HG03095 (cell line): ENCODE data around the gene RRP9.
"Not testable (repeated sequence)": the region's sequence is repeated elsewhere in the genome, so short reads cannot be mapped to it uniquely, and the experiment has no call there.

Experiments used
- ATAC-seq: cut with Tn5 transposase; IDR thresholded peaks from one replicate; pipeline ENCODE4 v1.9.1; 2021; ENCODE audit warnings: moderate library complexity; ENCODE audit not compliant: unreplicated experiment

RRP9 gene, protein sequence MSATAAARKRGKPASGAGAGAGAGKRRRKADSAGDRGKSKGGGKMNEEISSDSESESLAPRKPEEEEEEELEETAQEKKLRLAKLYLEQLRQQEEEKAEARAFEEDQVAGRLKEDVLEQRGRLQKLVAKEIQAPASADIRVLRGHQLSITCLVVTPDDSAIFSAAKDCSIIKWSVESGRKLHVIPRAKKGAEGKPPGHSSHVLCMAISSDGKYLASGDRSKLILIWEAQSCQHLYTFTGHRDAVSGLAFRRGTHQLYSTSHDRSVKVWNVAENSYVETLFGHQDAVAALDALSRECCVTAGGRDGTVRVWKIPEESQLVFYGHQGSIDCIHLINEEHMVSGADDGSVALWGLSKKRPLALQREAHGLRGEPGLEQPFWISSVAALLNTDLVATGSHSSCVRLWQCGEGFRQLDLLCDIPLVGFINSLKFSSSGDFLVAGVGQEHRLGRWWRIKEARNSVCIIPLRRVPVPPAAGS

DNA sequence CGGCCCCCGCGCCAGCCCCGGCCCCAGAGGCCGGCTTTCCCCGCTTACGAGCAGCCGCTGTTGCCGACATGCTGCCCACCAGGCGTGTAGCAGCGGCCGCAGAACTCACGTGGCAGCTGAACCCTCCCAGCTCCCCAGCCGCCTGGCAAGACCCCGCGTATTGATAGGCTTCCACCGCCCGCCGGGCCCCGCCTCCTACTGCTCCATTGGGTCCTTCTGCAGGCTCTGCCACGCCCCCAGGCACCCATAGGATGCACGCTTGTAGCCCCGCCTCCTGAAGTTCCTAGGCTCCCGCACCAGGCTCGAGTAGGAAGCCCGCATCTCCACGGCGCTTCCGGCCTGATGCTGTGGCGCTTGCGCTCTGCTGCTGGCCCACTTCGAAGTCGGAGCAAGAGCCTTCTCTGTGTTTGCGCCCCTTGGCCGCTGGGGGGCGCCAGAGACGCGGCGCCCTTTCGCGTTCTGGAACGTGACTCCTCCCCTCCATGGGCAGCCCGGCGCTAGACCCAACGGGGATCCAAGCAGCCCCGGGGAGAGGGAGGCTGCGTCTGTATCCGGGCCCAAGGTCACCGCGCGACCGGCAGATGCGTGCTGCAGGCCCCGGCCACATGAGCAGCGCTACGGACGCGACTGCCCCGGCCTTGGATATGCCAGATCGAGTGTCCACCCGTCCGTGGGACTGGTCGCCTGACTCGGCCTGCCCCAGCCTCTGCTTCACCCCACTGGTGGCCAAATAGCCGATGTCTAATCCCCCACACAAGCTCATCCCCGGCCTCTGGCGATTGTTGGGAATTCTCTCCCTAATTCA lies at the start of gene RRP9, which contains the start of gene PARP3:
RRP9 (minus strand) TSS at position 107 of the 805 bp plus-strand sequence; CDS start at position 70, 37 bp downstream.
PARP3 (plus strand) TSS at position 566 of the 805 bp plus-strand sequence. CDS start 993 bp downstream, outside the sequence.
- peak; percentile 81 for ATAC-seq

DNA sequence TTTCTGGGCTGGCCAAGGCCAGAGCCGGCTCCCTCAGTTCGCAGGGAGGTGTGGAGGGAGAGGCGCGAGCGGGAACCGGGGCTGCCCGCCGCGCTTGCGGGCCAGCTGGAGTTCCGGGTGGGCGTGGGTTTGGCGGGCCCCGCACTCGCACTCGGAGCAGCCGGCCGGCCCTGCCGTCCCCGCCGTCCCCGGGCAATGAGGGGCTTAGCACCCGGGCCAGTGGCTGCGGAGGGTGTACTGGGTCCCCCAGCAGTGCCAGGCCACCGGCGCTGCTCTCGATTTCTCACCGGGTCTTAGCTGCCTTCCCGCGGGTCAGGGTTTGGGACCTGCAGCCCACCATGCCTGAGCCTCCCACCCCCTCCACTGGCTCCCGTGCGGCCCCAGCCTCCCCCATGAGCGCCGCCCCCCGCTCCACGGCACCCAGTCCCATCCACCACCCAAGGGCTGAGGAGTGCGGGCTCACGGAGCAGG lies 48.8 kb upstream of the RRP9 start:
- ATAC-seq, result not testable (repeated sequence)

DNA sequence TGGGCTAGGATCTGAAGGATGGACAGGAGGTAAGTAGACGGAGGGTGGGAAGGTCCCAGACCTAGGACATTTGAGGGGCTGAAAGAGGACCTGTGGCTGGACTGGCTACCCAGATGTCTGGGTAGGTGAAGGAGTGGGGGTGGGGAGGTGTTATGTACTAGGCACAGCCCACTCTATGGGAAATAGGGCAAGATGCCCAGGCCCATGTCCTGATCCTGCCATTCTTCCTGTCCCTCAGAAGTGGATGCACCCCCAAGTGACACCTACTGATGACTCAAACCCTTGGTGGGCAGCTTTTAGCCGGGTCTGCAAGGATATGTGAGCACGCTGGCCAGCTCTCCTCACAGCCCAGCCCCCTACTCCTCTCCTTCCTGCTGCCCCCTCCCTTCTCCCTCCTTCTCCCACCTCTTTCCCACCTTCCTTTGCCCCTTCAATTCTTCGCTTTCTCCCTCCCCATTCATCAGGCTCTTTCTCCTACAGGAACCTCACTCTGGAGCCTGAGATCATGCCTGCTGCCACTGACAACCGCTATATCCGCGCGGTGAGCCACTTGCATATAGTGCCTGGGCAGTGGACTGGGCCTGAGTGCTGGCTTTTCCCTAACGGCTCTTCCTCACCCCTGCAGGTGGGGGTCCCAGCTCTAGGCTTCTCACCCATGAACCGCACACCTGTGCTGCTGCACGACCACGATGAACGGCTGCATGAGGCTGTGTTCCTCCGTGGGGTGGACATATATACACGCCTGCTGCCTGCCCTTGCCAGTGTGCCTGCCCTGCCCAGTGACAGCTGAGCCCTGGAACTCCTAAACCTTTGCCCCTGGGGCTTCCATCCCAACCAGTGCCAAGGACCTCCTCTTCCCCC lies 46.8 kb upstream of the RRP9 start:
- ATAC-seq, result no peak

DNA sequence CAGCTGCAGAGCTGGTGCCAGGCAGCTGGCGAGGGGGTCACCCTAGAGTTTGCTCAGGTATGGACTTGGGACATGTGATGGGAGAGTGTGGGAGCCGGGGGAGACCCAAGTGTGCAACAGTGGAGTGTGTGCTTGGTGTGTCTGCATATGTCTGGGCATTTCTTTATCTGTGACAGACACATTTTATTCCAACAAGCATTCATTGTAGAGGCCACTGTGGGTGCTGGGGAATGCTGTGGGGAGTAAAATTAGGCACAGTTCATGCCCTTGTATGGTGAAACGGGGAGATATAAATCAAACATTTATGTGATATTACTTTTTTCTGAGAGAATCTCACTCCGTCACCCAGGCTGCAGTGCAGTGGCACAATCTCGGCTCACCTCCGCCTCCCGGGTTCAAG lies 45.9 kb upstream of the RRP9 start:
- ATAC-seq, result no peak

DNA sequence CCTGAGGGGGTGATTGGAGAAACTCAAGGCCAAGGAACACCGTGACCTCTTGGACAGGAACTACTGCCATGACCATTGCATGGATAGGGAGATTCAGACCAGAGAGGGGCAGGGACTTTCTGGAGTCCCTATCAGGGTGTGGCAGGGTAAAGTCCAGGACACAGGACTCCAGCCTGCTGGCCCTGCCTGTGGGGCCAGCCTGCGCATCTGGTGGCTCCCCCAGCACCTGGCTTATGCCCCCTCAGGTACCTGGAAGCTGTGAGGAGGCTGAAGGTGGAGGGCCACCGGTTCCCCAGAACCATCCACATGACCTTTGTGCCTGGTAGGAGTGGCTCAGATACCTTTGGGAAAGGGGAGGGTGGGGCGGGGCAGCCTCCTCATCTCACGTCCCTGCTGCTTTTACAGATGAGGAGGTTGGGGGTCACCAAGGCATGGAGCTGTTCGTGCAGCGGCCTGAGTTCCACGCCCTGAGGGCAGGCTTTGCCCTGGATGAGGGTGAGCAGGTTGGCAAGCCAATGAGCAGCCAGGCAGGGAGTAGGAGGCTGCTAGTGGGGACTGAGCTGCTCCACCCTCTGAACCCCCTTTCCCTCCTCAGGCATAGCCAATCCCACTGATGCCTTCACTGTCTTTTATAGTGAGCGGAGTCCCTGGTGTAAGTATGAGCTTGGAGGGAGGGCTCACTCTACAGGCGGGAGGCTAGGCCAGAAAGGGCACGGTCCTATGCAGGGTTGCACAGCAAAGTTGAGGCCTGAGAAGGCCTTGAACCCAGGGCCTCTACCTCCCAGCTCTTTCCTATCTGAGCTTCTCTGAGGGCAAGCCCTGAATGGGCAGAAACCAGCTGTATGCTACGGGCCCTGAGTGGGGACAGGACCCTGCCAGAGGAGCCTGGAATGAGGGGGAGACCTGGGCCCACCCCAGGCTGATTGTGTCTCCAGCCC lies 44.6 kb upstream of the RRP9 start:
- ATAC-seq, result no peak

DNA sequence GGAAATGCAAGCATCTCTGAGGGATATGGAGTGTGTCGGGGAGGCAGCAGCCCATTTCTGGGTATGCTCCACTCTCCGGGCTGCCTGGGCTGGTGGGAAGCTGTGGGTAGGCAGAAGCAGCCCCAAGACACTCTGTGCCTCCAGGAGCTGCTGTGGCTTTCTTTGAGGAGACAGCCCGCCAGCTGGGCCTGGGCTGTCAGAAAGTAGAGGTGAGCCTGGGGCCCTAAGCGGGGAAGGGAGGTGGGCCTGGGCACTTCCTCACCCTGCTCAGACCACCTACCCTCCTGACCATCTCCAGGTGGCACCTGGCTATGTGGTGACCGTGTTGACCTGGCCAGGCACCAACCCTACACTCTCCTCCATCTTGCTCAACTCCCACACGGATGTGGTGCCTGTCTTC lies 43.4 kb upstream of the RRP9 start:
- ATAC-seq, result no peak

DNA sequence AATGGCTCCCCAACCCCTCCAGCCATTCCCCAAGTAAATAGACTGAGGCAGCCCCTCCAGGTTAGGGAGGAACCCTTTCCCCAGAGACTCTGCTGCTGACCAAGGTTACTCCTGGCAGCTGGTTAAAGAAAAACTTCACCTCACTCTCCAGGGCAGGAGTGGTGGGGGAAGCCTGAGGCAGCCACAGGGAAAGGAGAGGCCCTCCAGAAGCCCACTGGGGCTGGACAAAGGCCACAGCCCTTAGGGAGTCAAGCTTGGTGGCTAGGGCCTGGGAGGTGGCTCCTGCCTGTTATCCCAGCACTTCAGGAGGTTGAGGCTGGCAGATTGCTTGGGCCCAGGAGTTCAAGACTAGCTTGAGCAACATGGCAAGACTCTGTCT lies 42.6 kb upstream of the RRP9 start:
- ATAC-seq, result no peak

DNA sequence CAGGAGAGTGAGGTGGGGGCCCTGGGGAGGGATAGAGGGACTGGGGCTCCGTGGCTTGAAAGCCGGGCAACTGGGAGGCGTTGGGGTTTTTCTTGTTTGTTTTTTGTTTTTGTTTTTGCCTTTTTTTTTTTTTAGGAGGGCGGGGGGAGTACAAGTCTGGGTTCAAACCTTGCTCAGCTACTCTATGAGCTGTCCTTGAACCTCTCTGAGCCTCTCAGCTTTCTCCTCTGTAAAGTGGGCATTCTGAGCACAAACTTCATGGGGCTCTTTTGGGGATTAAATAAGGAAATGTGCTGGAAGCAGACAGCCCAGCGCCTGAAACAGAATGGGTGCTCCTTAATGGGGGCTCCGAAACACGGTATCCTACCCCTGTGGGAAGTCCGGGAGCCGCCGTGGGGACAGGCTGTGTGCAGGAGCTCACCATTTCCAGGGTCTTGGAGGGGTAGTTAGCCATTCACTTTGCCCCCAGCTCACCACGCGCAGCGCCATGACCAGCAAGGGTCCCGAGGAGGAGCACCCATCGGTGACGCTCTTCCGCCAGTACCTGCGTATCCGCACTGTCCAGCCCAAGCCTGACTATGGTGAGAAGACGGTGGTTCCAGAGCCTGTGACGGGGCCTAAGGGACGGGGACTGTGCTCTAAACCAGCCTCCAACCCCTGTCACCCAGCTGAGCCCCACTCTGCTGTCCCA lies 42.0 kb upstream of the RRP9 start:
- no peak for ATAC-seq

DNA sequence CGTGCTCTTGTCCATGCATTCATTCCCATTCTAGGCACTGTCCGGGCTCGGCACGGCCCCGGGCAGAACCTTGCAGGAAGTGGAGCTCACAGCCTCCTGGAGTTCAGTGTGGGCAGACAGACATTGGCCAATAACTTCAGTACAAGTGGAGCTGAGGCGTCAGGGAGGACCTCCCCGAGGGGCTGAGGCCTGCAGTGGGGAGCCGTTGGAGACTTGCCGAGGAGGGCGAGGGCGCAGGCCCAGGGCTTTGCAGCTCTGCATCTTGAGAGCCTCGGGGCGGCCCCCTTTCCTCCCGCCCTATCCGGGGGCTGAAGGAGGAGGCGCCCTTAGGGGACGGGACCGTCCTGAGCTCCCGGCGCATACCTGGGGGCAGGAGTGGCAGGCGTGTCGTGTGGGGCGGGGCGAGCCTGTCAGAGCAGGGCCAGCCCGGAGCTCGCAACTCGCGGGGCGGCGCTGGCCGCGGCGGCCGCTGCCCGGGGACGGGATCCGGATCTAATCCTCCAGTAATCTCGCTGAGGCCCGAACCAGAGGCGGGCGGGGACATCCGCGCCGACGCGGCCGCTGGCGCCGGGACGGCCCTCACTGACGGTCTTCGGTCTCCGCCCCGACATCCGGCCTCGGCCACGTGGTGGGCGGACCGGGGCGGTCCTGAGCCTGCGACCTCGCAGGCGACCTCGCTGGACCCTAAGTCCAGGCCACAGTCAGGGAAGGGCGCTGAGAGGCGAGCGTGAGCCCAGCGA lies 41.3 kb upstream of the RRP9 start, which contains the start of gene ACY1:
ACY1 (plus strand) TSS at position 698 of the 740 bp plus-strand sequence. CDS start 530 bp downstream, outside the sequence.
- peak; percentile 78 for ATAC-seq

DNA sequence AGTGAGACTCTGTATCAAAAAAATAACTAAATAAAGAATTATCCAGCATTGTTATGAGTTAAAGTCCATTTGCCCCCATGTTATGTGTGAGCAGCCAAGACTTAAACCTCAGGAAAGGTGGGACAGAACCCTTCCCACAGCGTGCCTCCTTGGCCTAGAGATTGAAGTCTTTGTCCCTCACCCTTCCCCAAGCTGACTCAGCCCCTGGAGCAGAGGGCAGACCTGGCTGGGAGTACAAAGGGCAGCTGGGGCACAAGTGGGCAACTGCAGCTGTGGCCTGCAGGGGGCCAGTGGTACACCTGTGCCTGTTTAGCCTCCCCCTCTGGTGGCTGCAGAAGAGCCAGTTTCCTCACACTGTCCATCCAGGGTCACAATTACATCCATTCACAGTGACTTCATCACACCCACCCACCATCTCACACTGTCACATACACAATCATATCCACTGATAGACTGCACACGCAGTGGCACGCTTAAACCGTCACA lies 40.7 kb upstream of the RRP9 start:
- peak; percentile 37 for ATAC-seq

DNA sequence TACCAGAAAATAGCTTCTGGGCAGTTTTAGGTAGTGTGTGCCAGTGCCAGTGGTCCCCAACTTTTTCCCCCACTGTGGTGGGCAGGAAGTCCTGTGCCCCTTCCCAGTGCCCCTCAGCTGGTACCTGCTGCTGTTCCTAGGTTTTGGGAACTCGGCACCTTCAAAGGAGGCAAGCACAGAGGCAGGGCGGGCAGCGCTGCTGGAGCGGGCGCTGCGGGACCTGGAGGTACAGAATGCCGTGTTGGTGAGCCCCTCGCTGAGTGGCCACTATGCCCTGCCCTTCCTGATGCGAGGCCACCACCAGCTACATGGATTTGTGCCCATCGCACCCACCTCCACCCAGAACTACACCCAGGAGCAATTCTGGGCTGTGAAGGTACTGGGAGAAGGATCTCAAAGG lies 38.5 kb upstream of the RRP9 start:
- ATAC-seq, result no peak

DNA sequence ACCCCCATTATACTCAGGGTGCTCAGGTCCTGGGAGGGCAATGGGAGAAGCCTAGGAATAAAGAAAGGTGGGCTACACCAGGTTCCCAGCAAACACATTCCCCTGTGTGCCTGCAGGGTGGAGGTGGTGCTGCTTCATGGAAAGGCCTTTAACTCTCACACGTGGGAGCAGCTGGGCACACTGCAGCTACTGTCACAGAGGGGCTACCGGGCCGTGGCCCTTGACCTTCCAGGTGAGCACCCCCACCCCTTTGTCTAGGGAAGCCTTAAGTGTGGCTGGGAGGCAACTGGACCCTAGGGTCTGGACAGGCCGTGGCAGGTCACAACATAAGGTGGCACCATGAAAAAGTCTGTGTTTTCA lies 36.4 kb upstream of the RRP9 start:
- no peak for ATAC-seq

DNA sequence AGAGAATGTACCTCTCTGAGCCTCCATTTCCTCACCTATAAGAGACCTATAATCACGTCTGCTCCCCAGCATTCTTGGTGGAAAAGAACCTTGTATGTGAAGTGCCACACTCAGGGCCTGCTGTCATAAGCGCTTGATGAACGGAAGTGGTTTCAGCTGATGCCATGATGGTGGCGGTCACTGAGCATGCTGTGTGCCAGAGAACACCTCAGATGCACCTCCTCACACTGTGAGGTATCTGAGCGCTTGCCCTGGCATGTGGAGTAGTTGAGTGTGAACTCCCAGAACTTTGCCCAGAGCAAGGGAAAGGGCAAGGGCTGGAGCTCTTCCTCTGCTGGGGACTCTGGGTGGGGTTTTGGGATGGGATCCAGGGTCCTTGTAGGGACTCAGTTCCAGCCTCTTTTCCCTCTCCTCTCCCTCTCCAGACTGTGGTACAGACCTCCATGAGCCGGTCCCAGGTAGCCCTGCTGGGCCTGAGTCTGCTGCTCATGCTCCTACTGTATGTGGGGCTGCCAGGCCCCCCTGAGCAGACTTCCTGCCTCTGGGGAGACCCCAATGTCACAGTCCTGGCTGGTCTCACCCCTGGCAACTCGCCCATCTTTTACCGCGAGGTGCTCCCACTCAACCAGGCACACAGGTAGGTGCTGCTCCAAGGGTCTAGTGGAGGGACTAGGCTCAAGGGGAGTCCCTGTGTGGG lies 35.9 kb upstream of the RRP9 start:
- ATAC-seq, result no peak

DNA sequence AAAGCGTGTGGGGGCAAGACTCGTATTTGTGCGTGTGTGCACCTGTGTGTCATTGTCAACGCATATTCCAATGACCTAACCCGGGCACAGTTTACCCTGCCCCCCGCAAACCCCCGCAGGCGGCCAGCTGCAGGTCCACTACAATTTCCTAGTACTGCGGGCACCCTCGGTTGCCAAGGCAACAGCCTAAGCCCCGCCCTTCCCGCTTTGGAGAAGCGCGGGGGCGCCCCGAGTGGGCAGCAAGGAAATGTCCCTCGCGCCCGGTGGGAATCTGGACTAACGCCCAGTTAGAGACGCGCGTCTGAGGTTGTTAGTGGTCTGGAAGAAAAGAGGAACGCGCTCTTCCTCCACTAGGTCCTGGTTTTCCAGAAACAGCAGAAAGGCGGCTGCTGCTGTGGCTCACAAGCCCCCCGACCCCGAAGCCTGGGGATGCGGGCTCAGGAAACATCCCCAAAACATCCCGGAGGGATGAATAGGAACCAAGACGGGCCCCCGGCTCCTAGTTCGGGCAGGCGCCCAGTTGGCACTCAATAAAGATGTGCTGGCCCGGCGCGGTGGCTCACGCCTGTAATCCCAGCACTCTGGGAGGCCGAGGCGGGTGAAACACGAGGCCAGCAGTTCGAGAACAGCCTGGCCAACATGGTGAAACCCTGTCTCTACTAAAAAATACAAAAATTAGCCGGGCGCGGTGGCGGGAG lies 34.3 kb upstream of the RRP9 start:
- ATAC-seq, result no peak

DNA sequence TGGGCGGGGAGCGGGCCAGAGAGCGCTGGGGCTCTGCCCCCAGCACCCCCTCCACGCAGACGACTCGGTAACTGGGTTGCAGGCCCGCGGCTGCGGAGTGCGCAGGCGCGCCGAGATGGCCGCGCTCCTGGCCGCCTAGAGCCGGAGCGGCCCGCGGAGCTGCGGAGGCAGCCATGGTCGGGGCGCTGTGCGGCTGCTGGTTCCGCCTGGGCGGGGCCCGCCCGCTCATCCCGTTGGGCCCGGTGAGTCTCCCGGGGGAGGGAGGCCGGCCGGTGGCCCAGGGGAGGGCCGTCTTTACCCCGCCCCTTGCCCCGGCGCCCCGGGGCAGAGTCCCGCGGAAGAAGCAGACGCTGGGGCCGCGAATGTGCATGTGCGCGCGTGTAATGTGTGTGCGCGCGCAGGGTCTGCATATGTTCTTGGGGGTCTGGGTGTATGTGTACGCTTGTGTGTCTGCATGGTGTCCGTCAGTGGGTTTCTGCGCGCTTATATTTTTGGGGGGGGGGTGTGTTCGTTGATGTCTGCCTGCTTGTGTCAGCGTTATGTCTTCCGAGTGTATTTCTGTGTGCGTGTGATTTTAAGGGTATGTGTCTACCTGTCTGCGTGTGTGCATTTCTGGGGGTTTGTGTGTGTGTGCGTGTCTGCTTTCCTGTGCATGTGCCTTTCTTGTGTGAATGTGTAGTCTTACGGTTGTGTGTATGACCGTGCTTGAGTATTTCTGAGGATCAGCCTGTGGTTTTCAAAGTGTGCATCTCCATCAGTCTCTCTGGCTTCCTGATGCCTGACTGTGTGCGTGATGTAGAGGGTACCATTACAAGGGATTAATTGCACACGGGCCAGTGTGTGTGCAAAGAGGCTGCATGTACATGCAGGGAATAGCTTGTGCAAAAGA lies 33.5 kb upstream of the RRP9 start, which contains the start of gene ABHD14A:
ABHD14A (plus strand) TSS at position 102 of the 889 bp plus-strand sequence; CDS start at position 174, 72 bp downstream.
- peak; percentile 49 for ATAC-seq
